ENCODE data around the gene OR8H3. TPM values are rescaled to one million over a fixed set of nuclear protein-coding genes. Genes with fewer than 3 reads are reported as not detected.

The OR8H3 gene
- total RNA-seq, 1 experiment from 2014 or later = not detected

GRCh38 chr11:56163804-56164203 is 41.6 kb downstream of the OR8H3 start:
- no peak for ATAC-seq
- no peak overlapping the region for H3K27ac Mint-ChIP-seq
- H3K27me3 Mint-ChIP-seq (ENCODE audit: low read depth) = no peaks in the 10 kb centered on the region
- TF ChIP-seq E2F4 (CRISPR knock-in tag; IDR thresholded peaks at IDR 0.05; ENCODE audit: borderline replicate concordance, low read depth) (no peak), ZNF219 (CRISPR knock-in tag; IDR thresholded peaks at IDR 0.05; ENCODE audit: borderline replicate concordance) (no peak), NR1H2 (CRISPR knock-in tag; IDR thresholded peaks at IDR 0.05) (no peak), MAX (CRISPR knock-in tag; IDR thresholded peaks at IDR 0.05) (no peak)
- no peaks in the 10 kb centered on the region for H3K36me3 Mint-ChIP-seq
- POLR2A ChIA-PET = no interaction called here
- H3K4me1 Mint-ChIP-seq = no peaks in the 10 kb centered on the region
- H3K9me3 Mint-ChIP-seq = peaks cover 4% of the 10 kb centered on the region
- DNase-seq (ENCODE audit: low spot score) = no peak
- CTCF ChIA-PET = no interaction called here
- H3K4me3 Mint-ChIP-seq = no peak overlapping the region

GRCh38 chr11:56172256-56172830 is 50.2 kb downstream of the OR8H3 start:
- ChIA-PET CTCF (no interaction called here), POLR2A (no interaction called here)
- ATAC-seq (no peak), DNase-seq (ENCODE audit: low spot score) (no peak)
- Mint-ChIP-seq H3K27me3 (ENCODE audit: low read depth) (no peaks in the 10 kb centered on the region), H3K36me3 (0 out of 2 replicates have a peak, but pooled peaks cover 2% of the 10 kb centered on the region), H3K9me3 (peaks cover 6% of the 10 kb centered on the region), H3K27ac (no peak overlapping the region), H3K4me1 (no peaks in the 10 kb centered on the region), H3K4me3 (no peak overlapping the region)
- TF ChIP-seq CBFB (CRISPR knock-in tag; IDR thresholded peaks at IDR 0.05; ENCODE audit: low read depth) (no peak), MXD4 (CRISPR knock-in tag; IDR thresholded peaks at IDR 0.05; ENCODE audit: borderline replicate concordance) (no peak), IRF1 (CRISPR knock-in tag; IDR thresholded peaks at IDR 0.05) (no peak), ZNF512 (CRISPR knock-in tag; IDR thresholded peaks at IDR 0.05; ENCODE audit: borderline replicate concordance) (no peak)

Other genes with a start within 250 kb of the OR8H3 start
- not detected in 3 replicates for gene TRIM51, start 239.1 kb upstream of the OR8H3 start, total RNA-seq (2021)
- not detected in 3 replicates for gene OR5W2, start 207.8 kb upstream of the OR8H3 start, total RNA-seq (2021)
- gene OR5I1, start 186.0 kb upstream of the OR8H3 start, total RNA-seq (2021) = not detected in 3 replicates
- 0.16 TPM in 1 of 3 replicates, not detected in the others for gene OR10AG1, start 152.4 kb upstream of the OR8H3 start, total RNA-seq (2021)
- gene OR5F1, start 127.7 kb upstream of the OR8H3 start, total RNA-seq (2021) = not detected in 3 replicates
- 0.02 TPM in 1 of 3 replicates, not detected in the others for gene OR5AS1, start 94.7 kb upstream of the OR8H3 start, total RNA-seq (2021)
- gene OR8I2, start 29.1 kb upstream of the OR8H3 start, total RNA-seq (2021) = not detected in 3 replicates
- not detected in 3 replicates for gene OR8H2, start 18.7 kb upstream of the OR8H3 start, total RNA-seq (2021)
- gene OR8J3, start 17.8 kb downstream of the OR8H3 start, total RNA-seq (2021) = not detected in 3 replicates
- gene OR8K5, start 37.9 kb downstream of the OR8H3 start, total RNA-seq (2021) = not detected in 3 replicates
- not detected in 3 replicates for gene OR5J2, start 54.2 kb downstream of the OR8H3 start, total RNA-seq (2021)
- gene OR5T2, start 111.9 kb downstream of the OR8H3 start, total RNA-seq (2021) = not detected in 3 replicates
- gene OR5T3, start 129.9 kb downstream of the OR8H3 start, total RNA-seq (2021) = not detected in 3 replicates
- not detected in 3 replicates for gene OR5T1, start 151.8 kb downstream of the OR8H3 start, total RNA-seq (2021)
- not detected in 3 replicates for gene OR8H1, start 169.9 kb downstream of the OR8H3 start, total RNA-seq (2021)
- not detected in 3 replicates for gene OR8K3, start 192.8 kb downstream of the OR8H3 start, total RNA-seq (2021)
- not detected in 3 replicates for gene OR8K1, start 223.7 kb downstream of the OR8H3 start, total RNA-seq (2021)
- gene OR8J1, start 231.9 kb downstream of the OR8H3 start, total RNA-seq (2021) = not detected in 3 replicates

Data from WTC11 (cell line).